ENCODE data around the gene PDE4D.
A peak's percentile ranks its signal among the peaks of the same experiment; 100 is the strongest.

Gene PDE4D

DNA sequence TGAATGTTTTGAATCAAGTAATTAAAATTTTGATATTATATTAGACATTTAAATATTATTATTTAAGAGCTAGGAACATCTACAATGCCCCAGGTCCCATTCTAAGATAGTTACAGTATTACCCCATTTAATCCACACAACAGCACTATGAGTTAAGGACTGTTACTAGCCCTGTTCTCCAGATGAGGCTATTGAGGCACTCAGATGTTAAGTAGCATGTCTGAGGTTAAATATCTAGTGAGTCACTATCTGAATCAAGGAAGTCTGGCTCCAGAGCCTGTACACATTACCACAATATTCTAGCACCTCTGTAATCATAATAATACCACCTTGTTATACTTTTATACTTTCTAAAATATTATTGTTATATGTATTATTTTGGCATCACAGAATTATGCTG, 304.6 kb downstream of the PDE4D start:
- Histone ChIP-seq H3K27me3 (ENCODE audit: control insufficient read depth, insufficient read depth, low read length) (no peaks in the 10 kb centered on the region), H3K36me3 (ENCODE audit: control insufficient read depth, insufficient read depth, low read length) (no peaks in the 10 kb centered on the region), H3K4me3 (ENCODE audit: low read depth, low read length) (no peak overlapping the region), H3K9ac (ENCODE audit: low read depth, low read length) (no peak overlapping the region), H3K9me3 (ENCODE audit: control insufficient read depth, insufficient read depth, low read length) (no peaks in the 10 kb centered on the region), H3K4me1 (ENCODE audit: control insufficient read depth, insufficient read depth, low read length) (peaks cover 17% of the 10 kb centered on the region)

DNA sequence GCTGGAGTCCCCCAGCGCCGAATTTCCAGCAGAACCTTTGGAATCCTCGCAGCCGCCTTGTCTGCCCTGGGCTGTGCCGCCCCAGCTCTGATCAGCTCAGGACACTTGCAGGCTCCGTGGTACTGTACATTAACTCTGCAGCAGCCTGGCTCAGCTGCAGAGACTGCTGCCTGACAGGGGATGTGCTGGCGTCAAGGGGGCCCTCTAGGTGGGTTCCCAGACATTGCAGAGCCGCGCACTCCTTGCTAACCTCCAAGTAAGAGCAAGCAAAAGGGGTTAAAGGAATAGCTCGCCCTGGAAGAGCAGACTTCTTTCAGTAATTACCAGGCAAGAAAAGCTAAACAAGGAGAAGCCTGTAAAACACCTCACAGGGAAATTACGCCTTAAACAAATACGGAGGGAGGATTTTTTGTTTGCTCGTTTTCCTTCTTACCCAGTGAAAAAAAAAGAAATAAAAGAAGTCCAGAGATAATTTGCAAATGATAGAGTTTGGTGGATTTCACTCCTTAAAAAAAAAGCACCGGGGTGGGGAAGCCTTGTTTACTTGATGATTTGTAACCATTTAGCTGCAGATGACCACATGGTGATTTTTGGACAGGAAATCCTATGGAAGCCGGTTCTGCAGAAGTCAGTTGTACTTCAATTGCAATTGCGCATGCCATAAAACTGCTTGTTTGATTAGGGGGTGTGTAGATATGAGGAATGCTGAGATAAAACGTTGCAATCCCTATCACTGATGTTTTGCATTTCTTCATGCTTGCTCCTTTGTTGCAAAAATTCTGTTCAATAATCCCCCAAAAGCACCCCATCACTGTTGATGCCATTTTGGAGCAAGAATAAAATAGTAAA, 305.8 kb downstream of the PDE4D start:
- no peaks in the 10 kb centered on the region for H3K9me3 ChIP-seq (ENCODE audit: control insufficient read depth, insufficient read depth, low read length)
- H3K36me3 ChIP-seq (ENCODE audit: control insufficient read depth, insufficient read depth, low read length): no peaks in the 10 kb centered on the region
- no peaks in the 10 kb centered on the region for H3K27me3 ChIP-seq (ENCODE audit: control insufficient read depth, insufficient read depth, low read length)
- peak overlapping the region; percentile 15 for H3K4me3 ChIP-seq (ENCODE audit: low read depth, low read length)
- no peak overlapping the region for H3K9ac ChIP-seq (ENCODE audit: low read depth, low read length)
- peaks cover 17% of the 10 kb centered on the region for H3K4me1 ChIP-seq (ENCODE audit: control insufficient read depth, insufficient read depth, low read length)

DNA sequence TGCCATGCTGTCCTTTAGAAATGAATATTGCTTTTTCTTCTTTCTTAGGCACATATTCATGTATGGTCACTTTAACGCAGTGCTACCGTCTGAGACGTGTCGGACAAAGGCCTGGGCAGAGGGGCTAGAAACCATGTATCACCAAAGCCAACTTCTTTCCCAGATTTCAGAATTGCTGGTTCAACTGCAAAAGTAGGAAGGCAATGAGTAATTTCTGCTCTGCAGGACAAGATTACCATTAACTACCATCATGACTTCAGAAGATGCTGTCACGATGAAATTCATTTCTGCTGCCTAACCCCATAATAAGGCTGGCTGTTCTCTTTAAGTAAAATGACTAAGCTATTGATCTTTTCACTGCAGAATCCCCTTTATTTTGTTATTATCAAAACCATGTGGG, 306.7 kb downstream of the PDE4D start:
- no peaks in the 10 kb centered on the region for H3K36me3 ChIP-seq (ENCODE audit: control insufficient read depth, insufficient read depth, low read length)
- peaks cover 17% of the 10 kb centered on the region for H3K4me1 ChIP-seq (ENCODE audit: control insufficient read depth, insufficient read depth, low read length)
- H3K4me3 ChIP-seq (ENCODE audit: low read depth, low read length): no peak overlapping the region
- H3K9me3 ChIP-seq (ENCODE audit: control insufficient read depth, insufficient read depth, low read length): no peaks in the 10 kb centered on the region
- no peaks in the 10 kb centered on the region for H3K27me3 ChIP-seq (ENCODE audit: control insufficient read depth, insufficient read depth, low read length)
- no peak overlapping the region for H3K9ac ChIP-seq (ENCODE audit: low read depth, low read length)

DNA sequence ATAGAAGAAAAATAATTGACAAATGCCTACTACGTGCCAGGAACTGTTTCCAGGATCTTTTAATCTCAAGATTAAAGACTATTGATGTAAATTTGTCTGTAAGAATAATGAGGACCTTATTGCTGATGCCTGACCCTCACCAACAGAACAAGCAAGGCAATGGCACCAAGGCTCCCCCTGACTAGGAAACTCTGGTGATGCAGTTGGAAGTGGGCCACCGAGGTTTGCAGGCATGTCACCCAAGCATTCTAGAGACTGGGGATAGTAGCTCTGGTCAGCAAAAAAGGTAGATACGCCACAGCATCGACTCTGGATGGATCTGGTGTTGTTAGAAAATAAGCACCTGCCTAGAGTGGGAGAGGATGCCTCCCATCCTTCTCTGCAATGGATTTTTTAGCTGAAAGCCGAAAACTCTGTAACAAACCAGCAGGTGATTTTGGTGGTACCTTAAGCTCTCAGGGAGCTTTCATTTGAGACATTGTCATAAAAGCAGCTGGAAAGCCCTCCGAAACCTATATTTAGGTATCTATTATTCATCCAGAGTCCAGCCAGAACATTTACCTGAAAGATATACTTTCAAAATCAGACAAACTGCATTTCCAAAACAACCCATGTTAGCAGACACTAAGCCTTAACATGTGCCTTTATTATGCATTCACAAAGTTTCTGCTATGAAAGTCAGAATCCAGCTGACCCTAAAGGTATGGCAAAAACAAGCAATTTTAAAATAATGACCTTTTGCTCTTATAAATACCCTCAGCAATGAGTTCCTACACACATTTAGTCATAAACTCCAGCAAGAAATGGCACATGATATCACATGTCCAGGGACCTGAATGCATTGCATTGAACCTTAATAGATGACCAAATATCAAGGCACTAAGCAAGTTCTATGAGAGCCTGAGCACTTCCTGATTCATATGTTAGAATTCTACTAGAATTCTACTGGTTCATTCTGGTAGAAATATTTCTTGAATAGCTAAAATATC, 308.4 kb downstream of the PDE4D start:
- H3K4me1 ChIP-seq (ENCODE audit: control insufficient read depth, insufficient read depth, low read length): peaks cover 17% of the 10 kb centered on the region
- H3K36me3 ChIP-seq (ENCODE audit: control insufficient read depth, insufficient read depth, low read length): no peaks in the 10 kb centered on the region
- no peak overlapping the region for H3K4me3 ChIP-seq (ENCODE audit: low read depth, low read length)
- no peaks in the 10 kb centered on the region for H3K27me3 ChIP-seq (ENCODE audit: control insufficient read depth, insufficient read depth, low read length)
- no peak overlapping the region for H3K9ac ChIP-seq (ENCODE audit: low read depth, low read length)
- H3K9me3 ChIP-seq (ENCODE audit: control insufficient read depth, insufficient read depth, low read length): no peaks in the 10 kb centered on the region

DNA sequence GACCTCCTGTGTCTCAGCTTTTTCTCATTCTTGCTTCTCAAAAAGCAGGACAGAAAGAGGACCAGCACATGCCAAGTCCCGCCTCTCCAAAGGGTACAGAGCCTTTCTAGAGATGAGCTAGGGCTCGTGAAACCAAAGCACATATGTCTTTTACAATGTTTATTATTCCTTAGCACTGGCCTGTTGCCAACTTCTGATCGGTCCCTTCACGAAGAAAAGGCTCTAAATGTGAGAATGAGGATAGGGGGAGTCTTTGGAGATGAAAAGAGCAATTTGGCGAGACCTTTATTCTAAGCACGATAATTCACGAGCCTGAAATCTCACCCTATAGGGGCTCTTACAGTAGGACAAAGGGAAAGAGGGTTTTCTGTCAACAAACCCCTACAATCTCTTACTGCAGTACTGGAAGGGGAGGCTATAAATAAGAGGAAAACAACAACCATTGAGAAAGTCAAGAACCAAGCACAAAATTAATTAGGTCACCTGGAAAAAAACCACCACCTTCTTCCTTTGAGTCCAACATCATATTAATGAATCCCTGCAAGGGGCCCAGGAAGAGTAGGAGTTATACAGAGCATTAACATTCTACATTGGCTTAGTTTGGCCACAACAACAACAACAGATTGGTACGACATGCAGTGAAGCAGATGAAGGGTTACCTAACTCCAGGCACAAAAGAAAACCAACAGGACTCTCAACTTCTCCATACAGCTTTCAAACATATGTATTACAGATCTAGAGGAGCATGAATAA, 309.5 kb downstream of the PDE4D start:
- Histone ChIP-seq H3K4me3 (ENCODE audit: low read depth, low read length) (no peak overlapping the region), H3K9me3 (ENCODE audit: control insufficient read depth, insufficient read depth, low read length) (no peaks in the 10 kb centered on the region), H3K27me3 (ENCODE audit: control insufficient read depth, insufficient read depth, low read length) (no peaks in the 10 kb centered on the region), H3K36me3 (ENCODE audit: control insufficient read depth, insufficient read depth, low read length) (no peaks in the 10 kb centered on the region), H3K4me1 (ENCODE audit: control insufficient read depth, insufficient read depth, low read length) (peaks cover 17% of the 10 kb centered on the region), H3K9ac (ENCODE audit: low read depth, low read length) (no peak overlapping the region)

DNA sequence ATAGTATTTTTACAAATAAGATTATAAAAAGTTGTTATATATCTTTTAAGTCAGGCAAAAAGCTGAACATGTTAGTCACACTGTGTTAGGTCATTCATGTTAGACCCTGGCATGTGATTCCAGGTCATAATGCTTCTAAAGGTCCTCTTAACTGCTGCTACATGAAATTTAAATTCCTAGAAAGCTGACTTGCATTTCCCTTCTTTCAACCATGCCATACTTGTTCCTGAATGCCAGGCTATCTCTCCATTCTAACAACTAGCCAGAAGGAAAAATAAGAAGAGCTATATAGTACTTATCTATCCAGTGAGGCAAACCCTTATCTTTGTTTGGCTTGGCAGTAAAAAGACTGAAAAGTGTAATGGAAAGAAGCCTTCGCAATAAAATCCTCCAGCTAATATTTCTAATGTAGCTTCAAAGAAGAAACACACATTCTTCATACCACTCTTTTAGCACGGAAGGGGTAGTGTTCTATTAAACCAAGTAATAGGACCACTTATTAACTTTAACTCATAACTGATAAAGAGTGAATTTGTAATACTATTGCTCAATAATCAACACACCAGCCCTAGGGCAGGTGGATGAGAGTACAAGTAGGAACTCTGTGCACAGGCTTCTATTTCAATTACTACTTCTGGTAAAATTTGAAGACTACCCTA, 310.2 kb downstream of the PDE4D start:
- peaks cover 17% of the 10 kb centered on the region for H3K4me1 ChIP-seq (ENCODE audit: control insufficient read depth, insufficient read depth, low read length)
- H3K4me3 ChIP-seq (ENCODE audit: low read depth, low read length): no peak overlapping the region
- no peak overlapping the region for H3K9ac ChIP-seq (ENCODE audit: low read depth, low read length)
- no peaks in the 10 kb centered on the region for H3K36me3 ChIP-seq (ENCODE audit: control insufficient read depth, insufficient read depth, low read length)
- no peaks in the 10 kb centered on the region for H3K9me3 ChIP-seq (ENCODE audit: control insufficient read depth, insufficient read depth, low read length)
- H3K27me3 ChIP-seq (ENCODE audit: control insufficient read depth, insufficient read depth, low read length): no peaks in the 10 kb centered on the region

DNA sequence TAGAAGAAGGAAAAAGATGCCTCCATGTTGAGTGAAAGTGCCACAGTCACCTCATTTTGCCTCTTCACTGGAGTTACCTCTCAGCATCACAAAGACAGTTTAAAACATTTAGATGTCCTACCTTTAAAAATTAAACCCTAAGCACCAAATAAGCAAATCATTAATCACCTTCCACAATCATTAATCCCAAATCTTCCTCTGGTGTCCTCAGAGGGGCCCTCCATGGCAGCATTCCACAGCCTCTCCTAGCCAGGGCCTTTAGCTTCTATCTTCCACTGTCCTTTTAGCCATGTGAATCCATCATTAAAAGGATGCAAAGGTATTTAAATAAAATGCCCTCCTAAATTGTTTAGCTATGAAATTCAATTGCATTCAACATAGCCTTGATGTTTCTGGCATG, 310.8 kb downstream of the PDE4D start:
- Histone ChIP-seq H3K36me3 (ENCODE audit: control insufficient read depth, insufficient read depth, low read length) (no peaks in the 10 kb centered on the region), H3K4me3 (ENCODE audit: low read depth, low read length) (no peak overlapping the region), H3K9me3 (ENCODE audit: control insufficient read depth, insufficient read depth, low read length) (no peaks in the 10 kb centered on the region), H3K4me1 (ENCODE audit: control insufficient read depth, insufficient read depth, low read length) (peaks cover 17% of the 10 kb centered on the region), H3K27me3 (ENCODE audit: control insufficient read depth, insufficient read depth, low read length) (no peaks in the 10 kb centered on the region), H3K9ac (ENCODE audit: low read depth, low read length) (no peak overlapping the region)

DNA sequence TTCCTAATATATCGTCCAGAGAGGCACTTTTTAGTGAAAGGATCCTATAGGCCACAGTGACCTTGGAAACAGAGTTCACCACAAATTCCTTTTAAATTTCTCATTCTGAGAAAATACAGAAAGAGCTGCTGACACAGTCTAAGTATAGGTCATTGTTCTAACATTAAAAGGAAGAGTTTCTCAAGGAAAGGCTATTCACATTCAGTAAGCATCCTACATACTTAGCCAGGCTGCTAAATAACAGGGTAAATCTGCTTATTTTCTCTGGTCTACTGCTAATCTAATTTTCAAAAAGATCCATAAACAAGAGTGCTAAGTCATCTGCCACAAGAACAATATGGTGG, 313.7 kb downstream of the PDE4D start:
- H3K4me1 ChIP-seq (ENCODE audit: control insufficient read depth, insufficient read depth, low read length): peaks cover 3% of the 10 kb centered on the region
- no peaks in the 10 kb centered on the region for H3K27me3 ChIP-seq (ENCODE audit: control insufficient read depth, insufficient read depth, low read length)
- H3K4me3 ChIP-seq (ENCODE audit: low read depth, low read length): no peak overlapping the region
- no peak overlapping the region for H3K9ac ChIP-seq (ENCODE audit: low read depth, low read length)
- H3K36me3 ChIP-seq (ENCODE audit: control insufficient read depth, insufficient read depth, low read length): no peaks in the 10 kb centered on the region
- H3K9me3 ChIP-seq (ENCODE audit: control insufficient read depth, insufficient read depth, low read length): no peaks in the 10 kb centered on the region

DNA sequence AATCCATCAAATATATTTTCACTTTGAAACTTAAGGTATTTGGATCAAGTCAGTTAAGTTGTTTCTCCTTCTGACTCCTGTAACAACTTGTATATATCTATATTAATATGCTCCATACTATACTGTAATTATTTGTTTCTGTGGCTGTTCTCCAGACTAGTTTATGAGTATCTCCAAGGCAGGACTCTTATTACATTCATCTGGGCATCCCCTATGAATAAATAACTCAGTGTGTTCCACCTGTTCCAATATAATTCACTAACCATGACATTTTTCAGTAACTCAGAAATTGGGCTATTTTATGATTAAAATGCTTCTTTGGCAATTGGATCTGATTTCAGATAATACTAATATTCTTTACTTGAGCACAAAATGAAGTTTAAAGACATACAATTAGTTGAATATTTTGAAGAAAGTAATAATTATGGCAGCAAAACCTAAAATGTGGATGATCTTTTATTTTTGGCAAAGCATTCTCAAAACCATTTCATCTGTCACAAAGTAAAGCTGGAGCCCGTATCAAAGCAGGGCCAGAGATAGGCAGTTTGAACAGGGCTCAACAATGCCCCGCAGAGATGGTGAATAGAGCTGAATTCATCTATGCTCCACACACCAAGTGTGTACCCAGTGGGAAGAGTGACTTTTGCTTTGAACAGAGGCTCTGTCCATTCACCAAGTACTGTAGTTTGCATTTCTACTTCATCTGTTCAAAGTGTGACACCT, 314.3 kb downstream of the PDE4D start:
- Histone ChIP-seq H3K36me3 (ENCODE audit: control insufficient read depth, insufficient read depth, low read length) (no peaks in the 10 kb centered on the region), H3K9me3 (ENCODE audit: control insufficient read depth, insufficient read depth, low read length) (no peaks in the 10 kb centered on the region), H3K9ac (ENCODE audit: low read depth, low read length) (no peak overlapping the region), H3K4me3 (ENCODE audit: low read depth, low read length) (no peak overlapping the region), H3K4me1 (ENCODE audit: control insufficient read depth, insufficient read depth, low read length) (no peaks in the 10 kb centered on the region), H3K27me3 (ENCODE audit: control insufficient read depth, insufficient read depth, low read length) (no peaks in the 10 kb centered on the region)

DNA sequence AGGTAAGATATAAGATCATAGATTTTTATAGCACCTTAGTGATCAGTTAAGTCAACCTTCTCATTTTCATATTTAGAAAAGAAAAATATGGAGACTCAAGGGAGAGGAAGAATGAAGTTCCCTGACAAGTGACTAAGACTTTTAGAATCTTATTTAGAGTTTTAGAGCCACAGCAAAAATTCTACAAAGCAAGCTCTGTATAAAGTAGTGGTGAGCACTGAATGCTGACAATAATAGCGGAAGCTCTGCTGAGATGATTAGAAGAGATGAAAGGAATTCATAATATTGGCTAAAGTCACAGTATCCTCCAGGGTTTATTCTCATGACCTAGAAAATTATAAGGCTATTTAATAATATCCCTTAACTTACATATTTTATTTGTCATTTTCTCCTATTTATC, 316.0 kb downstream of the PDE4D start:
- H3K4me1 ChIP-seq (ENCODE audit: control insufficient read depth, insufficient read depth, low read length): no peaks in the 10 kb centered on the region
- no peaks in the 10 kb centered on the region for H3K36me3 ChIP-seq (ENCODE audit: control insufficient read depth, insufficient read depth, low read length)
- H3K9ac ChIP-seq (ENCODE audit: low read depth, low read length): no peak overlapping the region
- H3K9me3 ChIP-seq (ENCODE audit: control insufficient read depth, insufficient read depth, low read length): no peaks in the 10 kb centered on the region
- H3K4me3 ChIP-seq (ENCODE audit: low read depth, low read length): no peak overlapping the region
- H3K27me3 ChIP-seq (ENCODE audit: control insufficient read depth, insufficient read depth, low read length): no peaks in the 10 kb centered on the region
